NCI-H748 (cell line): Measurements from ENCODE around the gene EPHA7.

Experiments
- DNase-seq: peaks from one replicate; lab custom pipeline; 2025; ENCODE audit not compliant: unreplicated experiment; lab: John Stamatoyannopoulos, UW

The EPHA7 gene

DNA sequence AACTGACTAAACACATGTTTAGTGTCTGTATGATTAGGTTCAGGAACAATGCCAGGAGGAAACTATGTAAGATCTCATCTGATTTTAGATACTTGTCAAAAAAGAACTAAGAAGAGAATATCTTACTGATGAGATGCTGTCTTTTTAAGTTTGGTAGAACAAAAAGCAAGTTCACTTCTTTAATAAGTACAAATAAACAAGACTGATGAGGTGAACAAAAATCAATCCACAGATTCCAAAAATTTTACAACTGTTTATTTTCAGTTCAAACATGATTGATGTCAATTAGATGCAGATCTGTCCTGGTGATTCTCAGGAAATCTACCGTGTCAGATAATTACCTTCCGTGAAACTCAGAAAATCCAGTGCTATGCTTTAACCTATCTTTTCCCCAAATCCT, 24.9 kb downstream of the EPHA7 start:
- no peak for DNase-seq

DNA sequence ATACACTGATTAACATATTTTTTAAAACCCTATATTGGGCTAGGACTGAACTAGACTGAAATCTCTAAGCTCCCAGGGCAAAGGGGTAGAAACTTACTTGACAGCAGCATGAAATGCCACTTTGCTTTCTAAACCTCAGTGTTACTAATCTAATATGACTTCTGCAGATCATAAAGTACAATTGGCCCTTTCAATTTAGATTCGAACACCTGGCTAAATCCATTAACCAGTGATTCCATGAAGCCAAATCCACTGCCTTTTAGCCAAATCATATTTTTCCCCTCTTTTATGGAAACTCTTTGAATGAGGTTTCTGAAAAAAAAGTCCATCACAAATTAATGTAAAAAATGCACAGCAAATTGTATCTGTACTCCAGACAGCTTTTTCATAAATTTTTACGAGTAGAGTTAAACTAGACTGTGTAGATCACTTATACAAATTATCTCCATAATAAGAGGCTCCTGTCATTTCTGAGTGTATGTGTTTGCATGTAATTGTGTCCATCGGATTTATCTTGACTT, 25.7 kb downstream of the EPHA7 start:
- DNase-seq, result peak; percentile 39

- no peak for DNase-seq
Measured at GRCh38 chr6:93392797-93393196, 26.6 kb downstream of the EPHA7 start.

DNA sequence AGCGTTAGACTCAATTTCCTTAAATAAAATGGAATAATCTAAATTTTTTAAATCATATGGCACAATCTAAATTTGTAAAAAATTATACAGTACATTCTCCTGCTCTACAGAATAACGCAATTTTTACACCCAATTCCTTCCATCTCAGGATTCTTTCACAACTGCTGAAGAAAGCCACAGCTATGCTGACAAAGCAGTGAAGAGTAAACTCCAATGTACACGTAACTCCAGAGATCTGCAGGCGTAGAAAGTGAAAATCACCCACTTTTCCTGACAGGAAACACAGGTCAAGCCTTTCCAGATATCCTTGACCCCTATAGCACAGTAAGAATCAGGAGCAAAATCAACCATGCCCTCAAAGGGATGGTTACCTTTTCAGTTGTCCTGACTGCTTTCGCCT, 27.4 kb downstream of the EPHA7 start:
- DNase-seq, result no peak

DNA sequence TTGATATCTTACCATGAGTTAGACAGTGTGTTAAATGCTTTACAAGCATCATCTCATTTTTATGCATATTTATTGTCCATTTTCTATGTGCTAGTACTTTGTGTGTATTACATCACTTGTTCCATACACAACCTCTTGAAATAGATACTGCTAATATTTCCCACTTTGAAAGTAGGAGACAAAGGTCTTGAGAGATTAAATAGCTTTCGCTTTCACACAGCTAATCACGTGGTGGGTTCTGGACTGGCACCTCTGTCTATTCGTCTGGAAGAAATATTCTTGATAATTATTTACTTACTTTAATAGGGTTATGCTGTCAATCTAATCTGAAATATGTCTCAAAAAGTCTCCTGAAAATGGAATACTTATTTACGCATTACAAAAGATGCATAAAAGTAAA, 30.2 kb downstream of the EPHA7 start:
- no peak for DNase-seq

GRCh38 chr6:93388070-93388469, 31.3 kb downstream of the EPHA7 start:
- DNase-seq, result no peak

- DNase-seq, result no peak
Measured at GRCh38 chr6:93376026-93376540, 43.3 kb downstream of the EPHA7 start.

GRCh38 chr6:93373445-93373844, 45.9 kb downstream of the EPHA7 start:
- no peak for DNase-seq

DNA sequence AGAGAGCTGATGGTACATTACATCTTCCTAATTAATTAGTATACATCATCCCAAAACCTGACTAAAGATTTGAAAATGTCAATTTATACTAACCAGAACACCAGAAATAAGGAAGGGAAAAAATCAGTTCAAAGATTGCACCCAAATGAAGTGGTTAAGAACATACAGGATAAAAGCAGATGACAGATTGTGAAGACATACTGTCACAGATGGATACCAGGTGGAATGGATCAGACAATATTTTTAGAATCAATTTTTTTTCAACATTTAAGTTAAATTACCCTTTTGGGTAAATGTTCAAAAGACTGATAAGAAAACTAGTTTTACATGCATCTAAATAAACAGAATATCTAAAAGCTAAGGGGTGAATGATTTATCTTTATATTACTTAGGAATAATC, 47.6 kb downstream of the EPHA7 start:
- no peak for DNase-seq

GRCh38 chr6:93369586-93370134, 49.7 kb downstream of the EPHA7 start:
- DNase-seq, result no peak

GRCh38 chr6:93366506-93366905, 52.9 kb downstream of the EPHA7 start:
- DNase-seq, result peak; percentile 17

GRCh38 chr6:93365445-93365844, 53.9 kb downstream of the EPHA7 start:
- DNase-seq, result no peak

DNA sequence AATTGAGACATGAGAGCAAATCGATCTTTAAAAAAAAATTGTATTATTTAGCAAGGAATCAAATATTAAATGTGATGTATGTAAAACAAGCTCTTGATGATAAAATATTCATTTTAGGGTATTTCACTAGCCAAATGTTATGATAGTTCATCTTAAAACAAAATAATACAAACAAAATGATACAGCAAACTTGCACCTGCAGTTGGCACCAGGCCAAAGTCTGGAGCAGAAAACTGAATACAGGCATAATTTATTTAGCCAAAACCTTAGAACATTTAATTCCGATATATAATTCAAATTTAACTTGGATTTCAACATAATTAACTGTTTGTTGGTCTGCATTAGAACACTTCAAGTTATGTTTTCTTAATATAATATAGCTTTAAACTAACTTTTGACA, 60.9 kb downstream of the EPHA7 start:
- DNase-seq, result no peak

- no peak for DNase-seq
Measured at GRCh38 chr6:93352604-93353003, 66.8 kb downstream of the EPHA7 start.

DNA sequence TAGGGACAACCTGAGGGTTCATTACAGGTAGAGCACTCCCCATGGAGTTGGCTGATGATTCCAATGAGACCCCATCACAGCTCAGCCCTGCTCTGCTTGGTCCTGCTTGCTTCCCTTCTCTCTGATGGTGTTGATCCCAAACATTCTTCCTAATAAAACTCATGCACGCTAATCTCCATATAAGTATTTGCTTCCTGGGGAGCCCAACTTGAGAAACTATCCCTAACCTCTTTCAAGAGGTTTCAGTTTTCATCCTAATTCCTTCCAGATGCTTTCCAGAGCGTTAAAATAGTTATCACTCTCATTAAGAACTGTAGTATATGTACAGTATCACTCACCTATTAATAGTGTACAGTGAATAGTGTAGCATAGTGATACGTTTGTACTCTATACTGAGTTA, 68.1 kb downstream of the EPHA7 start:
- no peak for DNase-seq

DNA sequence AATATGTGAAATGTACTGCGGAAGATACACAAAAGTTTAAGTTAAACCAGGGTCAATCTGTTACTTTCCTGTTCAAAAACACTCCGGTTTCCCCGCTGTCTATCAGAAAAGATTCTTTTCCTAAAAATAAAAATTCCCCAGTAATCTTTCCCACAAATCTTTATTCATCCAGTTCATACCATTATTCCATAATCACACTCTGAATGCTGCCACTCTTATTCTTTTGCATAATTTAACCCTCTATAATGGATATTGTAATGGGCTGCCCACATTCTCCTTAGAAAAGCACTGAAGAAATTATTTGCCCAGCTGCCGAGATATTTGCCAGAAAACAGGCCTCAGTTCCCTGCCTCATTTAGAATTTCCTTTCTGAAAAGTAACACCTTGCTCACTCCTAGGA, 68.6 kb downstream of the EPHA7 start:
- DNase-seq, result peak; percentile 51

GRCh38 chr6:93344333-93344835, 75.0 kb downstream of the EPHA7 start:
- DNase-seq, result no peak

DNA sequence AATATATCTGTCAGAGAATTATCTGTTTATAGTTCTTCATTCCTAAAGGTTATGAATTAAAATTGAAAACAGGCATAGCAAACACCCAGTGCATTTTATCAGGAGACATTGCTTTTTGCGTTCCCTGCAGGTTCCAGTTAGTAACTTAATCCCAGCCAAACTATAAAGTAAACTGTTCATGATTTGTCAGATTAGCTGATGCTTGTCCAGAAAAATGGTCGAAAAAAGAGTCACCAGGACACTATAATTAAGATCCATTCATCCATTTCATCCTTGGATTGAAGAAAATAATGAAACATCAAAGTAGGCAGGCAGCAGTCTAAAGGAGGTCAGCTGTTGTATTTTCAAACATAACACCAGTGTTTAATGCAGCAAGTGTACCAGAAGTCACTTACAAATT, 75.9 kb downstream of the EPHA7 start:
- DNase-seq, result peak; percentile 55

- peak; percentile 93 for DNase-seq
Measured at GRCh38 chr6:93341900-93342613, 77.3 kb downstream of the EPHA7 start.

GRCh38 chr6:93337772-93338394, 81.5 kb downstream of the EPHA7 start:
- DNase-seq, result no peak

- no peak for DNase-seq
Measured at GRCh38 chr6:93337014-93337413, 82.3 kb downstream of the EPHA7 start.
